IMR-90 (cell line): ENCODE results near the gene GNAS. TPM values are rescaled to one million over a fixed set of nuclear protein-coding genes. Genes with fewer than 3 reads are reported as not detected.

Source experiments
- ATAC-seq: fragments of 200-7000 bp; cut with Tn5 transposase; 2 replicates; pipeline ENCODE4 v1.9.1; 2020; ENCODE audit warnings: low read depth, mild to moderate bottlenecking, moderate library complexity
- BruUV-seq: library from RNA; stranded (reverse); fragments of 400-500 nt; replicated peaks from 2 replicates; lab custom pipeline; 2021; lab: Mats Ljungman, UMichigan
- CTCF ChIA-PET: fragments of 300-600 bp; formaldehyde crosslinking; extraction: SDS; loops from one replicate; lab custom pipeline; 2021; ENCODE audit warnings: antibody characterized with exemption; lab: Yijun Ruan, JAX
- POLR2A ChIA-PET: fragments of 300-600 bp; sonication (Branson Sonifier 250); formaldehyde crosslinking; loops from one replicate; lab custom pipeline; 2022; ENCODE audit warnings: antibody characterized with exemption; ENCODE audit not compliant: unreplicated experiment; lab: Charles Lee
- DNase-seq: peaks from one replicate; pipeline ENCODE4 v3.0.0; 2013
- H2AFZ ChIP-seq: replicated peaks from 2 replicates; pipeline ENCODE3; 2013; ENCODE audit warnings: low read length, mild to moderate bottlenecking; ENCODE audit not compliant: poor library complexity
- H2AK5ac ChIP-seq: 2 replicates; pipeline ENCODE4 v1.6.1; 2013; ENCODE audit warnings: low read depth, low read length, inconsistent platforms
- H2AK9ac ChIP-seq: replicated peaks from 2 replicates; pipeline ENCODE3; 2013; ENCODE audit warnings: mild to moderate bottlenecking, low read depth, low read length, moderate library complexity; ENCODE audit not compliant: poor library complexity
- H2BK120ac ChIP-seq: 2 replicates; pipeline ENCODE4 v1.6.1; 2013; ENCODE audit warnings: low read depth, low read length, inconsistent platforms
- H2BK15ac ChIP-seq: 3 replicates; pipeline ENCODE4 v1.6.1; 2013; ENCODE audit warnings: low read depth, low read length, inconsistent platforms
- H2BK20ac ChIP-seq: 2 replicates; pipeline ENCODE4 v1.6.1; 2013; ENCODE audit warnings: low read depth, mild to moderate bottlenecking, inconsistent platforms, low read length, moderate library complexity
- H2BK5ac ChIP-seq: 2 replicates; pipeline ENCODE4 v1.6.1; 2013; ENCODE audit warnings: mild to moderate bottlenecking, low read depth, low read length, inconsistent platforms; ENCODE audit not compliant: poor library complexity, severe bottlenecking
- H3K14ac ChIP-seq: replicated peaks from 2 replicates; pipeline ENCODE4 v1.6.1; 2013; ENCODE audit warnings: low read depth, low read length, inconsistent platforms
- H3K18ac ChIP-seq: 2 replicates; pipeline ENCODE4 v1.6.1; 2013; ENCODE audit warnings: low read depth, low read length, control low read depth
- H3K23ac ChIP-seq: 2 replicates; pipeline ENCODE4 v1.6.1; 2013; ENCODE audit warnings: low read depth, low read length, inconsistent platforms
- H3K27ac ChIP-seq: 2 replicates; pipeline ENCODE4 v1.5.1; 2013; ENCODE audit warnings: mild to moderate bottlenecking, control low read depth, low read length; ENCODE audit not compliant: insufficient read depth
- H3K27me3 ChIP-seq: 2 replicates; pipeline ENCODE4 v1.6.1; 2013; ENCODE audit warnings: low read length; ENCODE audit not compliant: control insufficient read depth, insufficient read depth
- H3K36me3 ChIP-seq: 2 replicates; pipeline ENCODE4 v1.6.1; 2013; ENCODE audit warnings: low read length, mixed read lengths; ENCODE audit not compliant: control insufficient read depth, insufficient read depth
- H3K4ac ChIP-seq: 2 replicates; pipeline ENCODE4 v1.6.1; 2013; ENCODE audit warnings: low read depth, low read length, inconsistent platforms
- H3K4me1 ChIP-seq: 2 replicates; pipeline ENCODE4 v1.6.1; 2013; ENCODE audit warnings: low read length, mixed read lengths; ENCODE audit not compliant: control insufficient read depth, insufficient read depth
- H3K4me2 ChIP-seq: 2 replicates; pipeline ENCODE4 v1.6.1; 2013; ENCODE audit warnings: low read depth, mild to moderate bottlenecking, control low read depth, low read length, moderate library complexity
- H3K4me3 ChIP-seq: 2 replicates; pipeline ENCODE4 v1.5.1; 2013; ENCODE audit warnings: low read depth, mild to moderate bottlenecking, control low read depth, low read length, moderate library complexity; ENCODE audit not compliant: insufficient read depth
- H3K56ac ChIP-seq: 2 replicates; pipeline ENCODE4 v1.6.1; 2013; ENCODE audit warnings: low read length, inconsistent platforms; ENCODE audit not compliant: insufficient read depth; ENCODE audit errors: extremely low read depth
- H3K79me1 ChIP-seq, 2 experiments: 2 replicates each; pipeline ENCODE4 v1.6.1; 2013; ENCODE audit warnings: low read length in 2 of 2, inconsistent platforms in 1 of 2, low read depth in 1 of 2
- H3K9ac ChIP-seq: 2 replicates; pipeline ENCODE4 v1.6.1; 2013; ENCODE audit warnings: low read depth, low read length, control low read depth
- H3K9me1 ChIP-seq: 2 replicates; pipeline ENCODE4 v1.6.1; 2013; ENCODE audit warnings: low read length, inconsistent platforms; ENCODE audit not compliant: insufficient read depth
- H3K9me3 ChIP-seq: 2 replicates; pipeline ENCODE4 v1.6.1; 2013; ENCODE audit warnings: low read length; ENCODE audit not compliant: control insufficient read depth, insufficient read depth
- H4K20me1 ChIP-seq: 2 replicates; pipeline ENCODE4 v1.6.1; 2013; ENCODE audit warnings: low read length, inconsistent platforms; ENCODE audit not compliant: insufficient read depth
- H4K5ac ChIP-seq: 2 replicates; pipeline ENCODE4 v1.6.1; 2013; ENCODE audit warnings: mild to moderate bottlenecking, low read depth, low read length, control low read depth
- H4K8ac ChIP-seq, 2 experiments: 2 replicates each; pipeline ENCODE4 v1.6.1; 2013; ENCODE audit warnings: low read depth in 2 of 2, low read length in 2 of 2, control low read depth in 1 of 2, inconsistent platforms in 1 of 2
- H4K91ac ChIP-seq: 2 replicates; pipeline ENCODE4 v1.6.1; 2013; ENCODE audit warnings: low read depth, low read length, inconsistent platforms; ENCODE audit not compliant: insufficient read depth
- FOS ChIP-seq: fragments of 150-350 bp; IDR thresholded peaks from 2 replicates; pipeline ENCODE4 v1.6.1; 2016; ENCODE audit warnings: low read depth, low read length
- MXI1 ChIP-seq: IDR thresholded peaks from 2 replicates; pipeline ENCODE4 v1.6.1; 2012; ENCODE audit warnings: low read depth, mild to moderate bottlenecking, low read length, moderate library complexity, borderline replicate concordance
- WGBS, 2 experiments: methylation state at CpG; one replicate each; pipeline versions ENCODE4 v1.1.5 to v1.1.7; 2013; ENCODE audit warnings: missing lambda C conversion rate in 2 of 2; ENCODE audit not compliant: insufficient read length in 1 of 2; ENCODE audit errors: extremely low coverage in 2 of 2; 5-methylcytosine and 5-hydroxymethylcytosine counted together
- dilution Hi-C: fragments of 300-500 bp; cut with HindIII; formaldehyde crosslinking; loops from one replicate; pipeline ENCODE4 v1.14.3; 2018; ENCODE audit warnings: low sequenced_read_pairs; ENCODE audit not compliant: unreplicated experiment
- in situ Hi-C: fragments of 300-500 bp; cut with MboI; formaldehyde crosslinking; loops from 3 replicates; pipeline ENCODE4 v1.14.3; 2019; ENCODE audit warnings: low sequenced_read_pairs, inconsistent platforms, mixed read lengths
- intact Hi-C: fragments of 100-400 bp; cut with micrococcal nuclease; formaldehyde crosslinking; loops from 2 replicates; pipeline ENCODE4 v1.10.0; 2022
- polyA plus RNA-seq, 3 experiments: library from polyadenylated mRNA; depleted of rRNA; stranded (reverse); fragments of >200 nt; gene quantifications; 2 replicates each; pipeline ENCODE4 v1.2.3, GENCODE V29; 2012; ENCODE audit warnings: low replicate concordance in 1 of 3
- total RNA-seq: library from RNA; depleted of rRNA; stranded (reverse); fragments of >200 nt; gene quantifications from 2 replicates; pipeline ENCODE4 v1.2.3, GENCODE V29; 2012

Gene GNAS
- total and polyA plus RNA-seq, 2 of the 4 experiments (the other 2 are of a cell fraction): 397 to 1,356 TPM

- Histone ChIP-seq H2BK120ac (no peak overlapping the region), H2AK5ac (no peak overlapping the region), H3K56ac (no peak overlapping the region), H4K91ac (no peak overlapping the region), H2BK20ac (no peak overlapping the region), H3K14ac (no peak overlapping the region), H4K5ac (no peak overlapping the region), H3K79me1 (no peaks in the 10 kb centered on the region), H3K18ac (no peak overlapping the region), H2BK15ac (no peak overlapping the region), H2BK5ac (no peak overlapping the region), H3K4ac (no peak overlapping the region), H3K9me3 (no peaks in the 10 kb centered on the region), H3K4me2 (no peak overlapping the region), H3K27me3 (peaks cover 11% of the 10 kb centered on the region), H3K36me3 (no peaks in the 10 kb centered on the region), H3K9me1 (peaks cover 3% of the 10 kb centered on the region; the same call in 1 of the 2 replicates), H3K9ac (no peak overlapping the region), H3K4me3 (no peak overlapping the region), H3K4me1 (peaks cover 2% of the 10 kb centered on the region; the same call in 1 of the 2 replicates), H2AFZ (peak overlapping the region; percentile 46), H4K20me1 (no peaks in the 10 kb centered on the region), H3K23ac (no peak overlapping the region), H3K27ac (no peak overlapping the region), H4K8ac (no peak overlapping the region; a peak in 1 of 4 replicates), H2AK9ac (no peak overlapping the region)
- ChIA-PET POLR2A (no interaction called here), CTCF (no interaction called here)
- intact Hi-C loops: no loop called here
- ATAC-seq: peak; percentile 54
- no TSS peak for BruUV-seq
- dilution Hi-C loops: no loop called here
- no CpG with 5 or more reads among the region's 7 CpGs for WGBS, 2 experiments
- peak; percentile 41 for DNase-seq
- in situ Hi-C loops: no loop called here
- TF ChIP-seq MXI1 (0 out of 2 replicates have a peak, but pooled peaks have one; percentile 52), FOS (no peak)
Observed at GRCh38 chr20:58876437-58876836, 23.9 kb downstream of the GNAS start.
